Mesodermal cell (in vitro differentiated cells): ENCODE measurements around the gene PFDN2.

Source experiments
- H3K27ac ChIP-seq: 2 replicates; pipeline ENCODE4 v1.7.0; 2013; ENCODE audit warnings: mild to moderate bottlenecking, low read depth, low read length, moderate library complexity; ENCODE audit not compliant: severe bottlenecking
- H3K36me3 ChIP-seq: 2 replicates; pipeline ENCODE4 v1.7.1; 2013; ENCODE audit warnings: mild to moderate bottlenecking, low read length, moderate library complexity; ENCODE audit not compliant: control insufficient read depth, insufficient read depth
- H3K4me1 ChIP-seq: one replicate; pipeline ENCODE4 v1.7.1; 2013; ENCODE audit warnings: mild to moderate bottlenecking, low read length; ENCODE audit not compliant: insufficient read depth, control insufficient read depth, poor library complexity, severe bottlenecking
- H3K4me3 ChIP-seq: 2 replicates; pipeline ENCODE4 v1.7.0; 2013; ENCODE audit warnings: low read length, control low read depth, mild to moderate bottlenecking; ENCODE audit not compliant: insufficient read depth, poor library complexity, severe bottlenecking; ENCODE audit errors: extremely low read depth
- H3K9me3 ChIP-seq: 2 replicates; pipeline ENCODE4 v1.7.1; 2013; ENCODE audit warnings: mild to moderate bottlenecking, low read length, moderate library complexity; ENCODE audit not compliant: control insufficient read depth
- WGBS, 2 experiments: methylation state at CpG; one replicate each; pipeline ENCODE4 v1.1.5; 2013; ENCODE audit warnings: missing lambda C conversion rate in 2 of 2; ENCODE audit not compliant: insufficient coverage in 2 of 2; 5-methylcytosine and 5-hydroxymethylcytosine counted together

The PFDN2 gene

DNA sequence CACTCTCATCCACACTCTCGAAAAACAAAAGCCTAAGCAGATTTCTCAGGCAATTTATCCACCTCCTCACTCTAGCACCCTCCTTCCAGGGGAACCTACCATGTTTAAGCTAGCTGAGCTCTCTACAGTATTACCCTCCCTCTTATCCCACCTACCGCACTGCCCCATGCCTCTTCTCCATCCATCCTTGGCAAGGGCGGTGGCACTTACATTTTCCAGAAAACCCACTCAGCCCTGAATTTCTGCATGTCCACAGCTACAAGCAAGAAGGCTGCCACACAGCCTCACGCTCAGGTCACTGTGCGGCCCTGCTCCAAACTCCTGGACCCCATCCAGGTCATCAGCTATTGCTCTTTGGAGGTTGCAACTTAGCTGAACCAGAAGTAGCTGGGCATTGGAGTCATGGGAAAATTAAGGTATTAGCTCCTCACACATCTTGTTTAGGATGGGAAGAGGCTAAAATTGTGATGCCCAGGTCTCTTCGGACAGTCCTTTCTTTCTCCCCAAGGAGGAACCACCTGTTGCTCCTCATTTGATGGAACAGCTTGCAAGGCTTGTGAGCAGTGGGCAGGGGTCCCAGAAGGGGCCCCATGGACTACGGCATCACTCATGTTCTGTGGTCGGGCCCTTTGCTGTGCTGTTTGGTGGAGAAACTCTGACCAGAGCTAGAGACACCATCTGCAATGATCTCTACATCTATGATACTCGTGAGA, 18.6 kb downstream of the PFDN2 start:
- Histone ChIP-seq H3K4me1 (peaks cover 4% of the 10 kb centered on the region), H3K36me3 (peaks cover 38% of the 10 kb centered on the region), H3K9me3 (no peaks in the 10 kb centered on the region), H3K27ac (no peak overlapping the region), H3K4me3 (peak overlapping the region; percentile 51)
- WGBS, 2 experiments, result 92 to 96% methylated on average over 7 to 8 of the region's 9 CpGs

- Histone ChIP-seq H3K27ac (peak within 1 kb of the TSS; percentile 43), H3K4me3 (peak within 1 kb of the TSS; percentile 51), H3K9me3 (no peaks in the 10 kb centered on the region)
Measured at GRCh38 chr1:161098210-161099068, 19.4 kb downstream of the PFDN2 start, which contains the start of gene KLHDC9. Gene KLHDC9, plus strand, starts transcription at chr1:161098361. Its CDS starts 175 bp downstream, at chr1:161098536.

DNA sequence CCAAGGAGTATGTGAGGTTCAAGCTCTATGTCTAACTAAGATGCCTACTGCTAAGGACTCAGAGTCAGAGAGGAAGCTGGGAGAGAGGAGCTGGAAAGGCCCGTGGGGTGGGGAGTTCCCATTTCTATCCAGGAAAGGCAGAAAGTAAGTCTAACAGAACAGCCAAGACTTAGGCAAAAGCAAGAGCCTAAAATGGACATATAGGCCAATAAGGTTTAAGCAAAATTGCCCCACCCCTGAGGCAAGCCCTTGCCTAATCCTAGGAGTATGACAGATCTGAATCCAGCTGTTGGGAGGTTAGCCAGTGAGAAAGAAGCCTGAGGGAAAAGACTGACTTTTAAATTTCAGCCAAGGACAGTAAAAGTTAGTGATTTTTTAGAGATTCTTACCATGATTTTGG, 21.3 kb downstream of the PFDN2 start:
- no peak overlapping the region for H3K27ac ChIP-seq
- H3K4me1 ChIP-seq, result peaks cover 11% of the 10 kb centered on the region
- 90 to 100% methylated on average over 1 of the region's 1 CpG for WGBS, 2 experiments
- H3K36me3 ChIP-seq, result peaks cover 24% of the 10 kb centered on the region
- H3K4me3 ChIP-seq, result no peak overlapping the region
- no peaks in the 10 kb centered on the region for H3K9me3 ChIP-seq

More at GRCh38 chr1:161098210-161099068, 19.4 kb downstream of the PFDN2 start, which contains the start of gene KLHDC9:
- H3K4me1 ChIP-seq, result peaks cover 4% of the 10 kb centered on the region
- WGBS, 2 experiments, result 9 to 11% methylated on average over 48 to 67 of the region's 71 CpGs
- H3K36me3 ChIP-seq, result peaks cover 38% of the 10 kb centered on the region

- 58 to 75% methylated on average over 2 of the region's 2 CpGs for WGBS, 2 experiments
- no peak overlapping the region for H3K27ac ChIP-seq
Measured at GRCh38 chr1:161096015-161096414, 21.8 kb downstream of the PFDN2 start.

DNA sequence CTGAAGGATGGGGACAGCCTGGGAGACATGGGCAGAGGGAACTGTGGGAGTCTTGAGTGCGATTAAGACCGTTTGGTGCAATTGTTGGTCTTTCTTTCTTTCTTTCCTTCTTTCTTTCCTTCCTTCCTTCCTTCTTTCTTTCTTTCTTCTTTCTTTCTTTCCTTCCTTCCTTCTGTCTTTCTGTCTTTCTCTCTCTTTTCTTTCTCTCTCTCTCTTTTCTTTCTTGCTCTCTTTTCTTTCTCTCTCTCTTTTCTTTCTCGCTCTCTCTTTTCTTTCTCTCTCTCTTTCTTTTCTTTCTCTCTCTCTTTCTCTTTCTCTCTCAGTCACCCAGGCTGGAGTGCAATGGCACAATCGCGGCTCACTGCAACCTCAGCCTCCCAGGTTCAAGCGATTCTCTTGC, 22.6 kb downstream of the PFDN2 start:
- 83 to 96% methylated on average over 2 to 6 of the region's 6 CpGs for WGBS, 2 experiments
- Histone ChIP-seq H3K4me1 (peaks cover 11% of the 10 kb centered on the region), H3K36me3 (peaks cover 12% of the 10 kb centered on the region), H3K4me3 (no peak overlapping the region), H3K27ac (no peak overlapping the region), H3K9me3 (no peaks in the 10 kb centered on the region)

More at GRCh38 chr1:161096015-161096414, 21.8 kb downstream of the PFDN2 start:
- peaks cover 11% of the 10 kb centered on the region for H3K4me1 ChIP-seq
- H3K36me3 ChIP-seq, result peaks cover 19% of the 10 kb centered on the region
- no peaks in the 10 kb centered on the region for H3K9me3 ChIP-seq
- no peak overlapping the region for H3K4me3 ChIP-seq

GRCh38 chr1:161094481-161094880, 23.4 kb downstream of the PFDN2 start:
- 90 to 96% methylated on average over 3 to 4 of the region's 14 CpGs for whole genome bisulfite sequencing, 2 experiments
- peaks cover 4% of the 10 kb centered on the region for H3K36me3 ChIP-seq
- no peaks in the 10 kb centered on the region for H3K9me3 ChIP-seq
- H3K4me1 ChIP-seq, result peaks cover 11% of the 10 kb centered on the region
- no peak overlapping the region for H3K4me3 ChIP-seq
- H3K27ac ChIP-seq, result no peak overlapping the region

GRCh38 chr1:161092621-161093028, 25.2 kb downstream of the PFDN2 start:
- no peaks in the 10 kb centered on the region for H3K9me3 ChIP-seq
- no peak overlapping the region for H3K27ac ChIP-seq
- peaks cover 7% of the 10 kb centered on the region for H3K4me1 ChIP-seq
- WGBS, 2 experiments, result 87 to 88% methylated on average over 3 of the region's 3 CpGs
- no peak overlapping the region for H3K4me3 ChIP-seq
- H3K36me3 ChIP-seq, result no peaks in the 10 kb centered on the region

DNA sequence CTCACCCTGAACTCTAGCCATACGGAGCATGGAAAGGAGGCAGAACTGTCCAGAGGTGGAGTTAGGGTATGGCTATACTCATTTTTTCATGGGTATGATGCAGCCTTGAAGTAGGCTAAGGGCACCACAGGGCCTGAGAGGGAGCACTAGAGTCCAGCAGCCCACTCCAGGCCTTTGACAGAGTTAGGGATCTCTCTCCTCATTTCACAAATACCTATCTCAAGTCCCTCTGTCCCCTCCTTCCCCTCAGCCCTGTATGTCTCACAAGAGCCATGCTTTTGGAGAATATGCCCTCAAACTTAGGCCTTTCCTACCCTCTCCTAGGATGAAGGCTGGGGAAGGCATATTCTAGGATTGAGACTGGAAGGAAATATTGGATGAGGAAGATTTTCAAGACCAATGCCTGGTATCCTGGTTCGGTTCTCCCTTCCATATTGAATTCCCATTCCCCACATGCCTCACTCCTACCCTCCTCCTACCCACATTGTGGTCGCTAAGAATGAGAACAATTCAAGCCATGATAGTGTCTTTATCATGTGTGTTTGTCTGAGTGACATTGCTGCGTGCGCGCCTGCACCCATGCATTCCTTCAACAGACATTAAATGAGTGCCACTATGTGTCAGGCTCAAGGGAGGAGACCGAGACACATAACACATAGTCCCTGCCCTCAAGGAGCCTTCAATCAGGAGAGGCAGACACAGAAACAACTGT, 25.9 kb downstream of the PFDN2 start:
- 77 to 100% methylated on average over 2 to 3 of the region's 7 CpGs for WGBS, 2 experiments
- no peak overlapping the region for H3K27ac ChIP-seq
- peaks cover 7% of the 10 kb centered on the region for H3K4me1 ChIP-seq
- H3K36me3 ChIP-seq, result no peaks in the 10 kb centered on the region
- H3K4me3 ChIP-seq, result no peak overlapping the region
- no peaks in the 10 kb centered on the region for H3K9me3 ChIP-seq

GRCh38 chr1:161091093-161091492, 26.7 kb downstream of the PFDN2 start:
- no peak overlapping the region for H3K27ac ChIP-seq
- no peaks in the 10 kb centered on the region for H3K36me3 ChIP-seq
- H3K4me1 ChIP-seq, result peaks cover 12% of the 10 kb centered on the region
- no peak overlapping the region for H3K4me3 ChIP-seq
- 97 to 100% methylated on average over 3 to 4 of the region's 5 CpGs for WGBS, 2 experiments
- H3K9me3 ChIP-seq, result no peaks in the 10 kb centered on the region

- no peaks in the 10 kb centered on the region for H3K9me3 ChIP-seq
- 75 to 100% methylated on average over 2 of the region's 3 CpGs for WGBS, 2 experiments
- H3K4me1 ChIP-seq, result peaks cover 17% of the 10 kb centered on the region
- no peak overlapping the region for H3K27ac ChIP-seq
- no peaks in the 10 kb centered on the region for H3K36me3 ChIP-seq
- no peak overlapping the region for H3K4me3 ChIP-seq
Measured at GRCh38 chr1:161090617-161091016, 27.2 kb downstream of the PFDN2 start.
